Measurements from ENCODE around the gene TTN.

DNA sequence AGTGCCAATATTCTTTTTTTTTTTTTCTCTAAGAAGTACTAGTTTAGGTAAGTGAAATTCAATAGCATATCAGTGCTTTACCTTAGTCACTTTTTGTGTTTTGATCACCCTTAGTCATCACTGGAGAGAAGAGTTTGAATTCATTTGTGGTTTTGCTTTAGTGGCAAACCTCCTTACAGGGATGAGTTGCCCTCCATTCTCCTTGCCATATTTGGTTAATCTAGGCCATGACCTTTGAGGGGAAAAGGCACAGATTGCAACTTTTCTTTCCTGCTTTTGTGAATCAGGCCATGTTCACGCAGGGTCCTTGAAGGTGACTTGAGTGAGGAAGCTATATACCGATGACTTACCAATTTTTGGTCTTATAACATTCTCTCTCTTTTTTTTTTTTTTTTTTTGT lies 292.6 kb downstream of the TTN start:
- TF ChIP-seq POLR2A (IDR thresholded peaks at IDR 0.05; ENCODE audit: low read depth, low read length) (no peak), POLR2AphosphoS5 (IDR thresholded peaks at IDR 0.05; ENCODE audit: low read depth, low read length) (no peak), TAF1 (IDR thresholded peaks at IDR 0.05; ENCODE audit: borderline replicate concordance, low read depth, low read length) (no peak)
